Neural cell (in vitro differentiated cells): Measurements from ENCODE around the gene SGCE.

ENCODE experiments used
- EZH2 ChIP-seq: fragments of 200-600, 300-800 bp; shearing (Covaris generic), sonication (generic); IDR thresholded peaks from 2 replicates; pipeline ENCODE4 v1.6.1; 2014; ENCODE audit warnings: antibody characterized with exemption, low read length, borderline replicate concordance, mild to moderate bottlenecking; ENCODE audit not compliant: insufficient read depth, poor library complexity, severe bottlenecking
- SMC3 ChIP-seq: fragments of 450-650 bp; conservative IDR thresholded peaks from 2 replicates; pipeline ENCODE4 v1.6.1; 2014; ENCODE audit warnings: antibody characterized with exemption, mild to moderate bottlenecking, moderate library complexity; ENCODE audit not compliant: poor library complexity

DNA sequence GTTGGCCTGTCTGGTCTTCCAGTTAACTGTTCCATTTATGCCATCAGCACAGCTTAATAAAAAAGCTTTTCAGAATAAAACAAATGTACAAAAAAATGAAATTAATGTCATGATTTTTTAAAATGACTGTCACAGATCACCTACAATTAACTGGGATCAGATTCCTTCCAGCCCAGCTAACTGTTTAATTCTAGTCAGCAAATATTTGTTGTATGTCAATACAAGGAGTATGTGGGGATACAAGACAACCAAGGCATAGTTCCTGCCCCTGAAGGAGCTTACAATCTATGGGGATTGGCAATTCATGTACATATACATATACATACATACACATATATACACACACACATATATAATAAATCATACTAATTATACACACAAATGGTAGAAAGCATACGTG is 16.5 kb downstream of the SGCE start:
- no peak for TF ChIP-seq SMC3
- no peak for TF ChIP-seq EZH2
